GM19023 (cell line): ENCODE measurements around the gene FCRLB.
"Not testable (repeated sequence)": the region's sequence is repeated elsewhere in the genome, so short reads cannot be mapped to it uniquely, and the experiment has no call there.

Source experiments
- ATAC-seq: cut with Tn5 transposase; IDR thresholded peaks from one replicate; pipeline ENCODE4 v1.9.1; 2021; ENCODE audit warnings: mild to moderate bottlenecking, moderate library complexity; ENCODE audit not compliant: unreplicated experiment

The FCRLB gene, protein sequence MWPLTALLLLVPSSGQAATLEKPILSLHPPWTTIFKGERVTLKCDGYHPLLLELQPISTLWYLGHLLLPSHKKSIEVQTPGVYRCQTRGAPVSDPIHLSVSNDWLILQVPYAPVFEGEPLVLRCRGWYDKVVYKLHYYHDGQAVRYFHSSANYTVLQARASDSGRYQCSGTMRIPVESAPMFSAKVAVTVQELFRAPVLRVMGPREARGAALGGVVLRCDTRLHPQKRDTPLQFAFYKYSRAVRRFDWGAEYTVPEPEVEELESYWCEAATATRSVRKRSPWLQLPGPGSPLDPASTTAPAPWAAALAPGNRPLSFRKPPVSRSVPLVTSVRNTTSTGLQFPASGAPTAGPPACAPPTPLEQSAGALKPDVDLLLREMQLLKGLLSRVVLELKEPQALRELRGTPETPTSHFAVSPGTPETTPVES

DNA sequence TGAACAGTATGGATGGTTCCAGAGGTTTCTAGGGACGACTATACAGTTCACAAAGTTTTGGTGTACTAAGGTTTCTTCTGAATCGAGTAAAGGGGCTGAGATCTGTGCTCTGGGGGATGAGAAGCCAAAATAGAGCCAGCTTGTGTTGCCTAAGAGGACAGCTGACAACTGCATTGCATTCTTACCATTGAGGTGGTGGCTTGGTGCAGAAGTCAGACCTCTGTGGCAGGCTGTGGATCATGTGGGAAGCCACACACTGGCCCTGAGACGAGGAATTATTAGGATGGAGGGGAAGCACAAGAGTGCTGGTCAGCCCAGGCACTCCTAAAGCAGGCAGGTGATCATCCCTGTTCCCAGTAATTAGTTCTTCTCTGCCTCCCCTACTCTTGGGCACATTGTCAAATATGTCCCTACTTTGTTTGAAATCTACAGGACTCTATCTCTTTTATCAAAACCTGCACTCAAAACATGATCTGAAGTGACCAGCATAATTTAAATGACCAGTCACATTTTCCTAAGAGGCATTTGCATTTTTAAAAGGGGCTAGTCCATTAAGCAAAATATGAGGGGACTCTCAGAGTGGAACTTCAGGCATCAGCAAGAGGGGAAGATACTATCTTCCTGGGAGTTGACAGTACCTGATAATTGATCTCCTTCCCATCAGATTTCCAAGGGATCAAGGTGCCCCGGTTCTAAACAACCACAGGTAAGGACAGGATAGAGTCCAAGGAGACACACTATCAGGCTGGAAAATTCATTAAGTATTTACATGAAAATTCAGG is at the start of gene FCRLB:
TSS of gene FCRLB (plus strand) at position 589 of the 782 bp plus-strand sequence. CDS start 1,129 bp downstream, outside the sequence.
- ATAC-seq, result no peak

DNA sequence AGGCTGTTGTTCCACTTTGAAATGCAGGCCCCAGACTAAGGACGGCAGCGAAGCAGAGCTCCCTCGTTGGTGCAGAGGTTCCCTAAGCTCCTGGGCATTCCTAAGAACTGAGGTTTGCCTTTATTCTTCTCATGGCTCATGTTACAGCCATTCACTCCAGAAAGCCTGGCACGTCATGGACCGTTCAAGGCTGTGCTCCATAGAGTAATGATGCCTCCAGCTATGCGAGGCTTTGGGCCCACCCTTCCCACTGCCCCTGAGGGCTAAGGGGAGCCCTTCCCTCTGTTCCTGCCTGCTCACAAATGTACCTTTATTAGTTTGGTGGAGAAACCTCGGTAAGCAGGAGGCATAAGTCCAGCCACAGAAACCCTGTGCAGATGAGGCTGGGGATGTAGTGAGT is 47.9 kb upstream of the FCRLB start:
- ATAC-seq, result not testable (repeated sequence)

DNA sequence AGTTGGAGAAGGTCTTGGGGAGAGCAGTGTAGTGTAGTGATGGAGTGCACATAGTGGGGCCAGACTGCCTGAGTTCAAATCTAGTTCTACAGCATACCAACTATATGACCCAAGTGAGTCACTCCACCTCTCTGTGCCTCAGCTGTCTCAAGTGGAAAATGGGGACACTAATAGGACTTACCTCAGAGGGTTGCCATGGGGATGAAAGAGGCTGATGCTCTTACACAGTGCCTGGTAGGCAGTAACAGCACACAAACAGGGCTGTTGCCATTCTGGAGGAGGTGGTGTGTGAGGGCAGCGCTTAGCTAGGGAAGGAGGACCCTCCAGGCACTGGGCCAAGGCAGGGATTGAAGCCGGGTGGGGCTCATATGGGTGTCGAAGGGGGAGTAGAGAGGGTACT is 46.9 kb upstream of the FCRLB start:
- ATAC-seq, result not testable (repeated sequence)

DNA sequence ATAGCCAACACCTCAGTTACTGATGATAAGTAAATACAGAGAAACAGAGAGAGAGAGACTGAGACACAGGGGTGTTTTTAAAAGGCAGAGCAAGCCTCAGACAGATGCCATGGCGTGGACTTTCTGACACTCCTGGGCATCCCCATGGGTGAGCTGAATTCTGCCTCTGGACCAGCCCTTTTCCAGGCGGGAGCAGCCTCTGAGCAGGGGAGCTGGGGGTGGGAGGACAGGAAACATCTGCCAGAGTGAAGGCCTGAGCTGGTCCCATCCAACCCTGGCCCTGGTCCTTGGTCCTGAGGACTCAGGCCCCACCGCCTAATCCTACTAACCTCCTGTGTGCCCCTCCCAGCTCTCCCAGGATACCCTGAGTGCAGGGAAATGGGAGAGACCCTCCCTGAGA is 46.4 kb upstream of the FCRLB start:
- not testable (repeated sequence) for ATAC-seq

DNA sequence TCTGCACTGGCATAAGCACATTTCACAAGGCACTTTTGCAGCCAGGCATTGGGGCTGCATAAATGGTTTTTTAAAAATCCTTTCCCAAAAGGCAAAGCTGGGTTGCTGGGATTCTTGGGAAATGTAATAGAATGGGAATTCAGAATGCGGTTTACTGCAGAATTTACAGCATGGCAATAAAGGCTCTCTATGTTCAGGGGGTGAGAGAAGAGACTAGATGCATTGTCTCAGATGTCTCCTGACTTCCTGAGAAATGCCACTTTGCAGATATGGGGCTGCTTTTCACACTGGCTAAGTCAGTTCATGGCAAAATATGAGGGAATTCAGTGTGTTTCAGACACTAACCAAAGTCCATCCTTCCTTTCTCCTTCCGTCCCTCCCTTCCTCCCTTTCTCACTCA is 44.9 kb upstream of the FCRLB start:
- ATAC-seq, result no peak

DNA sequence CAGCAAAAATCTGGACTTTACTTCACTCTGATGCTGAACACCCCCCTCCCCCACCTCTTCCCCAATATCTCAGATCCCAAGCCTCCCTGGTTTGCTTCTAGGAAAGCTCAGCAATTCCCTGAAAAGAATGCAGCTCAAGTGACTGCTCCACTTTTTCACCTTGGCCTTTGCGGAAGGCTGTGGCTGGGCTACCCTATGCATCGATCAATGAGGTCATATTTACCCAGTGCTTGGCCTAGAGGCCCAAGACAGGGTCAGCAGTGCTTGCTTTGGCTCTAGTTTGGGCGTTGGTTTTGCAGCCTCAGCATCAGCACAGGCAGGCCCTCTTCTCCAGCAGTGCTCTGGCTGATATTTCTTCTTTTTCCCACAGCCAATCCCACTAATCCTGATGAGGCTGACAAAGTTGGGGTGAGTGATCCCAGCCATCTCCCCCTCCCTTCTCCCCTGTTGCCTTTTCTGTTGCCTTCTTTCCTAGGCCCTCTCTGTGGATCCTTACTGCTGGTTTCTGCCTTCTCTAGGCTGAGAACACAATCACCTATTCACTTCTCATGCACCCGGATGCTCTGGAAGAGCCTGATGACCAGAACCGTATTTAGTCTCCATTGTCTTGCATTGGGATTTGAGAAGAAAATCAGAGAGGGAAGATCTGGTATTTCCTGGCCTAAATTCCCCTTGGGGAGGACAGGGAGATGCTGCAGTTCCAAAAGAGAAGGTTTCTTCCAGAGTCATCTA is 44.2 kb upstream of the FCRLB start:
- no peak for ATAC-seq

DNA sequence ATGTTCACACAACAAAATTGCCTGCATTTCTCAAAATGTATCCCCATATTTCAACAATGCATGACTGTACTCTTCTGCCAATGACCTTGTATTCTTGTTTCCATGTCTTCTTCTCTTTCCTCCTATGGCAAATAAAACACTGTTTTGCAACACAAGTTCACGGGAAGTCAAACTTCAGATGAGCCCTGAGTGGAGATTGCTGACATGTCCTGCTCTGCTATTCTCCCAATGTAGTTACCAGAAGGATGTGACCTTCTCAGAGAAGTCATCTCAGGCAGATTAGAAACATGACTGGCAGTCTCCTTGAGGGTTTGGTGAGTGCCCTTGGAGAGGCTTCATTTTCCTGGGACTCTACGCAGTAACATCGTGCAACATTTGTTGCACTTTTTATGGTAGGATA is 42.8 kb upstream of the FCRLB start:
- ATAC-seq, result no peak

DNA sequence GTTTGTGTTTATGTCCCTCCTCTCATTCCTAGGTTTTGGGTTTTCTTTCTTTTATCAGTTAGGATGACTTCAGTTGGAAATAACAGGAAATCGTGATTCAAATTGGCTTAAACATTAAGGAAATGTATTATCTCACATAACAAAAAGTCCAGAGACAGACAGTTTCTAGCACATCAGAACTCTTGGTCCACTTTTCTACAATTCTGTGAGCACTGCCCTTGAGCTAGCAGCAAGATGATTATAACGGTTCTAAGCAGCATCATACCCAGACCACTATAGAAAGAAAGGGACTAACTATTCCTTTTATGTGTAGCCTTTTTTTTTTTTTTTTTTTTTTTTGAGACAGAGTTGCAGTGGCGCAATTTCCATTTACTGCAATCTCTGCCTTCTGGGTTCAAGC is 39.5 kb upstream of the FCRLB start:
- no peak for ATAC-seq

DNA sequence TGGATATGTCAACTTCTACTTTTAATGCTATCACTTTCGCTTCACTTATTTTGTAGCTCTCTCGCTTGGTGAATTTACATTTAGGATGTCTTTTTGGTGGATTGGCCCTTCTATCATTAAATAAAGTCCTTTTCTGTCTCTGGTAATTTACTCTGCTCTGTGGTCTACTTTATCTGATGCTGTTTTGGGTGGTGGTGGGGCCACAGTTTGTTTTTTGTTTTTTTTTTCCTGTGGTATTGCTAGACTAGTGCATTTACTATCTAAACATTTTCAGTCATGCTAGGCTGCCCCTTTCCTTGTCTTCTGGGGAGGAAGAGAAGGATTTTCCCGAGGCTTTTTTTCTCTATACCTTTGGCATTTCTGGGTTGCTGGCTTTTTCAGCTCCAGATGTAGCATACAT is 32.4 kb upstream of the FCRLB start:
- no peak for ATAC-seq

DNA sequence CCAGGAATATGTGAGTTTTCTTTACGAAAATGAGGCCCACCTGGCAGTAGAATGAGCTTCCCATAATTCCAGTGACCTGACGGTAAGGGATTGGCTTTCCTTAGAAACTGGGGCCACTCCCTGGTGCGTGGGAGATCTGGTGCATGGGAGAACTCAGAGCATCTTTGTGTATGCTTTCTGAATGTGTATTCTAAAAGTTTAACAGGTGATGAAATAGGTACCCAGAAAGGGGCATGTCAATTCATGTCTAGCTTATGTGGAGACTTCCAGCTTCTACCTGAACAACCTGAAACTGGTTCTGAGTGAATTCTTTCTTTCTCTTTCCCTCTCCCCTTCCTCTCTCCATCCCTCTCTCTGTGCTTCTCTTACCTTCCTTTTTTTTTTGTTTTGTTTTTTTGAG is 29.5 kb upstream of the FCRLB start:
- ATAC-seq, result no peak

DNA sequence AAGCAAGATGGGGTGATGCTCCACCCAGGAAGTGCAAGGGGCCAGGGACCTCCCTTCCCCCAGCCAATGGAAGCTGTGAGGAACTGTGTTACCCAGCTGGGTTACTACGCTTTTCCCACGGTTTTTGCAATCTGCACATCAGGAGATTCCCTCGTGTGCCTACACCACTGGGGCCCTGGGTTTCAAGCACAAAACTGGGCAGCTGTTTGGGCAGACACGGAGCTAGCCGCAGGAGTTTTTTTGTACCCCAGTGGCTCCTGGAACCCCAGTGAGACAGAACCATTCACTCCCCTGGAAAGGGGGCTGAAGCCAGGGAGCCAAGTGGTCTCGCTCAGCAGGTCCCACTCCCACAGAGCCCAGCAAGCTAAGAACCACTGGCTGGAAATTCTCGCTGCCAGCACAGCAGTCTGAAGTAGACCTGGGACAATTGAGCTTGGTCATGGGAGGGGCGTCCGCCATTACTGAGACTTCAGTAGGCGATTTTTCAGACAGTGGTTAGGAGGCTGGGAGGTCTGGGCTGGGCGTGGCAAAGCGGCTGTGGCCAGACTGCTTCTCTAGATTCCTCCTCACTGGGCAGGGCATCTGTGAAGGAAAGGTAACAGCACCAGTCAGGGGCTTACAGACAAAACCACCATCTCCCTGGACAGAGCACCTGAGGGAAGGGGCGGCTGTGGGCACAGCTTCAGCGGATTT is 28.2 kb upstream of the FCRLB start:
- ATAC-seq, result not testable (repeated sequence)

DNA sequence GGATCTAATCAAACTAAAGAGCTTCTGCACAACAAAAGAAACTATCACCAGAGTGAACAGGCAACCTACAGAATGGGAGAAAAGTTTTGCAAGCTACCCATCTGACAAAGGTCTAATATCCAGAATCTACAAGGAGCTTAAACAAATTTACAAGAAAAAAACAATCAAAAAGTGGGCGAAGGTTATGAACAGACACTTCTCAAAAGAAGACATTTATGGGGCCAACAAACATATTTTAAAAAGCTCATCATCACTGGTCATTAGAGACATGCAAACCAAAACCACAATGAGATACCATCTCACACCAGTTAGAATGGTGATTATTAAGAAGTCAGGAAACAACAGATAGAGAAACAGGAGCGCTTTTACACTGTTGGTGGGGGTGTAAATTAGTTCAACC is 23.0 kb upstream of the FCRLB start:
- ATAC-seq, result not testable (repeated sequence)

DNA sequence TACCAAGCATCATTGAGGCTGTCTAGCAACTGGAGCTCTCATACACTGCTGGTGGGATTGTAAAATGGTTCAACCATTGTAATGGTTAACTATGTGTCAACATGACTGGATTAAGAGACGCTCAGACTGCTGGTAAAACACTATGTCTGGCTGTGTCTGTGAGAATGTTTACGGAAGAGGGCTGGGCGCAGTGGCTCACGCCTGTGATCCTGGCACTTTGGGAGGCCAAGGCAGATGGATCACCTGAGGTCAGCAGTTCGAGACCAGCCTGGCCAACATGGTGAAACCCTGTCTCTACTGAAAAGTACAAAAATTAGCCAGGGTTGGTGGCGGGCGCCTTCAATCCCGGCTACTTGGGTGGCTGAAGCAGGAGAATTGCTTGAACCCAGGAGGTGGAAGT is 19.1 kb upstream of the FCRLB start:
- ATAC-seq, result no peak

DNA sequence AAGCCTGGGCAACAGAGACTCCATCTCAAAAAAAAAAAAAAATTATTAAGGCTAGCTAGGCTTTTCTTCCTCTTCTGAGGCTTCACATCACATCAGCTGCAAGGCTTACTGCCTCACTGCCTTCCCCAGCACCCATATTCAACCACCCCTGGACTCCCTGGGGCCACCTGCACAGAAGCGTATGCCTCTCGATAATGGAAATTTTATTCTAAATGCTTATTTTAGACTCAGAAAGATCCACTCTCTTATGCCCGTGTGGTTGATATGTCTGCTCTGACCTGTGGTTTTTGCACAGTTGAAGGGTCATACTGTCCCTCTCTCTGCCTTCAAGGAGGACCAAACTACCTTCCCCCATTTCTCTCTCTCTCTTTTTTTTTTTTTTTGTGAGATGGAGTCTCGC is 15.8 kb upstream of the FCRLB start:
- no peak for ATAC-seq

DNA sequence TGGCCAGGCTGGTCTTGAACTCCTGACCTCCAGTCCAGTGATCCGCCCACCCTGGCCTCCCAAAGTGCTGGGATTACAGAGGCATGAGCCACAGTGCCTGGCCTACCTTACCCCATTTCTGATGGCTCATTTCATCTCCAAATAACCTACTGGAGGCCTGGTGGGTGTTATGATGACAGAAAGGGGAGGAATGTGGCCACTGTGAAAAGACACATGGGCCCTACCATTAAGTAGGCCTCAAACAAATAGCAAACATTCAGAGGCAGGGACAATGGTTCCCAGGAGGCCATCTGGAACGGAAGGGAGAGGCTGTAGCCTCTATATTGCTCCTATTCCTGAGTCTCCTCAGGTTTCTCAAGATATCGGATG is 15.2 kb upstream of the FCRLB start:
- ATAC-seq, result no peak

DNA sequence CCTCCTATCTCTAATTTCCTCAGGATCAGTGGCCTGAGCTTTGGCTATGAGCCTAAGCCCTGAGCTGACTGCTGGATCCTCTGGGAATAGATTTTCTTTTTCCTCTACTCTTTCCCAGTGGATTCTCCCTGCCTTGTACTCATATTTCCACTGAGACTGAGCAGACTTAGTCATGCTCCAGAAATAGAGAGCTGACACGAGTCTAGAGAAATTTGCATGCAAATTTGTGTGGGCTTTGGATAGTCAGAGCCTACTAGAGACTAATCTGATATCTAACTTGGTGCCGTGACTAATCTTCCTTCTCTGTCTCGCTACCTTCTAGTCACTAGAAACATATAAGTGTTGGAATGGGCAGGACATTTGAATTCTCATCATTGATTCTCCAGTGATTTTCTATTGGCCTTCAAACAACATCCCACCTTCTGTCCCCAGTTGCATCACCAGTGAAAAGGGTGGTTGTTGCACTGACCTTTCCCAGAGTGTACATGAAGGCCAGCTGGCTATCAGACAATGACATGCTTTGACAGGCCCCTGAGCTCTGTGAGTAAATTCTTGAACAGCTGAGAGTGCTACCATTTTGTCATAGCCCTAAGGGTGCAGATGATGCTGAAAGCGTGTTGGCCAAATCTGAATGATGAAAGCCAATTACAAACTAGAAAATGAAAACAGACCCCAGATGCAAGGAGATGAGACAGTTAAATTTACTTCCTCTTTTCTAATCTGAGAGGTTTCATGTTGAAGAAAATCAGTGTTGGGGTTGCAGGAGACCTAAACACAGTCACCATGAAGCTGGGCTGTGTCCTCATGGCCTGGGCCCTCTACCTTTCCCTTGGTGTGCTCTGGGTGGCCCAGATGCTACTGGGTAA is 14.6 kb upstream of the FCRLB start, which contains the start of gene FCRLA:
TSS of gene FCRLA (plus strand) at position 748 of the 866 bp plus-strand sequence. CDS start at position 784, 36 bp downstream.
- ATAC-seq, result peak; percentile 73

DNA sequence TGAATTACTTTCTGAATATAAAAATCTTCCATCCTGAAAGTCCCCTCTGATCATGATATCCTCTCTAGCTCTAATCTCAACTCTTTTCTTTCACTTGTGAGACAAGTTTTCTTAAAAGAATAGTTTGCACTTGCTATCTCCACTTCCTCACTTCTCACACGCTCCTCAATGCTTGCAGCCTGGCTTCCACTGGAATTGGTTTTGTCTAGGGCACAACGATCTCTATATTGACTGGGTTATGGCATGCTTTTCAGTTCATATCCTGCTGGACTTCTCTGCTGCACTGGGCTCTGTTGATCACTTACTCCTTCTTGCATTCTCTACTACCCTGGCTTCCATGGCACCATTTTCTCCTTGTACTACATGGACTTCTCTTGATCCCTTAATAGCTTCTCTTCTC is 13.8 kb upstream of the FCRLB start:
- ATAC-seq, result no peak

DNA sequence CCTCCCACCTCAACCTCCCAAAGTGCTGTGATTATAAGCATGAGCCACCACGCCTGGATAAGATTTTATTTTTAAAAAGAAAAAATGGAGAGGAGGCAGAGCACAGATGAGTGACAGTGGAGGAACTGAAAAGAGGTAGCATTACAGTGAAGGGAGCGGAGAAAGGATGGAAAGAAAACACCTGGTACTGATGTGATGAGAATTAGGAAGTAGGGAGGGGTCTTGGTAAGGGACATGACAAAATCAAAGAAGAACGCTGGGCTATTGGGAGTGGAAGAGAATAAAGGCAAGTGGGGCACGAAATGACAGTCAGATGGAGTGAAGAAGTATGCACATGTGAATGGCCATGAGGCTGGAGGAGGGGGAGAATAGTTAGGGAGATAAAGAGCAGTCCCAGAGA is 12.0 kb upstream of the FCRLB start:
- no peak for ATAC-seq

DNA sequence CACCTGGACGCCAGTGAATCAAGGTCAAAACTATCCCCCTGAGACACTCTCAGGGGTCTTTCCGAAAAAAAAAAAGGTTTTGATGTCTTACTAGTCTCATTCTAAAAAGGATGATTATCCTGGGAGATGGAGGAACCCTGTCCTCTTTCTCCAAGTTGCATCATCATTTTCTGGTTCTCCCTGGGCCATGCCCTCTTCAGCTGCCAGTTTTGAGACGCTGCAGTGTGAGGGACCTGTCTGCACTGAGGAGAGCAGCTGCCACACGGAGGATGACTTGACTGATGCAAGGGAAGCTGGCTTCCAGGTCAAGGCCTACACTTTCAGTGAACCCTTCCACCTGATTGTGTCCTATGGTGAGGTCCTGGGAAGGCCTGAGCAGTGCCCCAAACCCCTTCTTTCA is 10.8 kb upstream of the FCRLB start:
- ATAC-seq, result no peak
